Measurements from ENCODE around the gene RINL. TPM values are rescaled to one million over a fixed set of nuclear protein-coding genes. Genes with fewer than 3 reads are reported as not detected.

RINL gene, protein sequence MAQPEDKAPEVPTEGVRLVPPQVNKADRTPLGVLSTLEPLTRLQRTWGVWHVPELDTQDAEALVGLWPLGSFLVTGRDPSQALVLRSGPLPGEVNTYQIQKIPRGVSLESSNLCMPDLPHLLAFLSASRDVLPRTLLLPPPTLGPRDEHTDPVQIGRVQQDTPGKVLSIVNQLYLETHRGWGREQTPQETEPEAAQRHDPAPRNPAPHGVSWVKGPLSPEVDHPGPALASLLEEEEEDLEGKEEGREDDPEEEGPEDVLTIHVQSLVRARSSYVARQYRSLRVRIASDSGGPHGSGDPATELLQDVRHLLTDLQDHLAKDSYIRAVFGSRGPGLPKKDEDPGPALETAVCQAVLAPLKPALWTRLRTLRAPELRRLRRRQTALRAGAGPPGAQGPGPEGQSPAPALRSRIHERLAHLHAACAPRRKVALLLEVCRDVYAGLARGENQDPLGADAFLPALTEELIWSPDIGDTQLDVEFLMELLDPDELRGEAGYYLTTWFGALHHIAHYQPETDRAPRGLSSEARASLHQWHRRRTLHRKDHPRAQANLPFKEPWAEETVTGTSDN
- total RNA-seq (2014; rRNA removed; shearing (Covaris generic)): 2.8 and 2.9 TPM in 2 replicates

DNA sequence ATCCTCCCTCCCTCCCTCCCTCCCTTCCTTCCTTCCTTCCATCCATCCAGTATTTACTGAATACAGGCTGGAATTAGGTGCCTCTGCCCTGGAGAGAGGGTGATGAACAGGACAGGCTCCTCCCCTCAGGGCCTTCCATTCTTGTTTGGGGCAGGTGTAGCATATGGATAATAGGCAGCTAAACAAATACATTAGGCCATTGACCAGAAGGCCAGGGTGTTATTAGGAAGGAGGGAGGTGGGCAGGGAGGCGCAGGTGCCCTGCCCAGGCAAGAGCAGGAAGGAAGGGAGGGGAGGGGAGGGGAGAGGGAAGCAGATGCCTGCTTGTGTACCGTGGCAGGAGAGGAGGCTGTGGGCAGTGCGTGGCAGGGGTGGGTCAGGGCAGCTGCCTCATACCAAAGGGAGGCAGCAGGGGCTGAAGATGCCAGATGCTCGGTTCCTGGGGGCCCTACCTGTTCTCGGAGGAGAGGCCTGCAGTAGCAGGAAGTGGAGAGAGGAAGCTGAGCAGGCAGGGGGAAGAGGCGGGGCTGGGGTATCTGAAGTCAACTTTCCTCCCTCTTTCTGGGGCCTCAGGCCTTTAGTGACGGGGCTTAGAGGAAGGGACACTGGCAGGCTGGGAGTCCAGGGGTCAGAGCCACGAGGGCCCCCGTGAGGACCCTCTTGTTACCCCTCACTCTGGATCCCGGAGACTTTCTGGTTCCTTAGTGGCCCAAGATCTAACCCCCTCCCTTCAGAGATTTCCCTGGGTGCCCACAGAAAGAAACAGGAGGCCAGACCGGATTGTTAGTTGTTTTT lies at the start of gene RINL:
Gene RINL, minus strand, starts transcription at position 495 of the 794 bp plus-strand sequence. CDS start 1,533 bp downstream, outside the sequence.
- DNase-seq (ENCODE audit: low read depth): no peak

DNA sequence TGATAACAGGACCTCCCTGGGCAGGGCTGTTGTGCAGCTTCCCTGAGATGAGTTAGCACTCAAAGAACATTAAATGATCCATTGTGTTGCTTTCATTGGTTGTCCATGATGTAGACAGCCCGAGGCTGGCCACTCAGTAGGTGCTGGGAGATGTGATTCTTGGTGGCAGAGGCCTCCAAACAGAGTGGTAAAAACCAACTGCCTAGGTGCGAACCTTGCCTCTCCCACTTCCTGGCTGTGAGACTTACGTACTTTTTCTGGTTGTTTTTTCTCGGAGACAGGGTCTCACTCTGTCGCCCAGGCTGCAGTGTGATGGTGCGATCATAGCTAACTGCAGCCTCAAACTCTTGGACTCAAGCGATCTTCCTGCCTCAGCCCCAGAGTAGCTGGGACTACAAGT lies 46.3 kb upstream of the RINL start:
- DNase-seq (ENCODE audit: low read depth): no peak

DNA sequence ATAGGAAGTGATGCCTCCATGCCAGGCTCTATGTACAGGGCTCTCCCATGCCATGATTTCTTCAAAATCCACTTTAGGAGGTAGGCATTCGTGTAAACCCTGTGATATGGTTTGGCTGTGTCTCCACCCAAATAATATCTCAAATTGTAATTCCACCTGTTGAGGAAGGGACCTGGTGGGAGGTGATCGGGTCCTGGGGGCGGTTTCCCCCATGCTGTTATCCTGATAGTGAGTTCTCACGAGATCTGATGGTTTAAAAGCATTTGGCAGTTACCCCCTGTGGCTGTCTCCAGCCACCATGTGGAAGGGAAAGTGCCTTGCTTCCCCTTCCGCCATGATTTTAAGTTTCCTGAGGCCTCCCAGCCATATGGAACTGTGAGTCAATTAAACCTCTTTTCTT lies 44.4 kb upstream of the RINL start:
- no peak for DNase-seq (ENCODE audit: low read depth)

DNA sequence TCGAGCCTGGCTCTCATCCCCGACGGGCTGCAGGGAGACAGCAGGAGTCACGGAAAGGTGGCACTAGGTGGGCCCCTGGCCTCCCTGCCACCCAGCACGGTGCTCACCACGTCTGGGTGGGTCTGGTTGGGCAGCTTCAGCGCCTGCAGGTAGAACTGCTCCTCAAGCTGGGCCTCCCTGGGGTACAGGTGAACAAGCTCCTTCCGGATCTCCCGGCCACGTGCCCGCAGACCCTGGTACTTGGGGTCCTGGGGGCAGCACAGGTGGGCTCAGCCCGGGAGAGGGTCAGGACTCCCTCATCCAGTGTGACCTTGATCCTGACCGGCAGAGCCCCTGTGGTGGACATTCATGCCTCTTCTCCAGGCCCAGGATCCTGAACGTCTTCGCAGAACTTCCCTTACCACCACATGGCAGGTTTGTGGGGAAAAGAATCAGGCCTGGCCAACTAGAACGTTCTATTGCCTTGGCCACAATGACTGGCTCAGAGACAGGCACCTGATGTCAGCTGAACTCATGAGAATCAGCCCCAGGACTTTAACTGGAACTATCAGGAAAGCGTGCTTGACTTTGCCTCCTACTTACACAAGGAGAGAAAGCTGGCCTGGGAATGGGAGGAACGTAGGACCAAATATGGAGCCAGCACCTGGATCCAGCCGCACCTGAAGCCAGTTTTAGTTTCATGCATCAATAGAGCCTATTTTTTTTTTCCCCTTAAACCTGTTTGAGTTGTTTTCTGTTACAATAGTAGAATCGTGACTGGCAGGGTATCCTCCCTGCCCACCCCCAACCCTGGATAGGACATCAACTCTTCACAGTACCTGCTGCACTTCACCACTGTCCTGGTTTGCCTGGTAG lies 43.6 kb upstream of the RINL start:
- DNase-seq (ENCODE audit: low read depth): no peak

DNA sequence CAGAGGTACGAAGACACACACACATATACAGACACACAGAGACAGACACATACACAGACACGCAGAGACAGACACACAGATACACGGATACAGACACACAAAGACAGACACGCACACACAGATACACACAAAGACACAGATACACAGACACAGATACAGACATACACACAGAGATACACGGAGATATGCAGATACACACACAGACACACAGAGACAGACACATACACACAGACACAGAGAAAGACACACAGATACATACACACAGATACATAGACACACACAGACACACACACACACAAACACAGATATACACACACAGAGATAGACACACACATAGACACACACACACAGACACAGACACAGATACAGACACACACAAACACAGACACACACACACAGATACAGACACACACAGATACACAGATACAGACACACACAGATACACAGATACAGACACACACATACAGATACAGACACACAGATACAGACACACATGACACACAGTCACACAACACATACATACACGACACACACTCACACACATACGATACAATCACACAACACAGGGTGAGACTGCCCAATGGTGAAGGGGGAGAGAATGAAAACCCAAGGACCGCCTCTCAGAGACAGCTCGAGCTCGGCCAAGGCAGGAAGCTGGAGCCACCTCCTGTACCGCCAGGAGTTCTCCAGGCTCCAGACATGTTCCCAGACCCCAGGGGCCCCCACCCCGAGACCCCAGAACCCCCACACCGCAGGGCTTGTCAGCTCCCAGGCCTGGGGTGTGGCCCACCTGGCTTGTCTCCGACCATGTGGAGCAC lies 42.7 kb upstream of the RINL start:
- no peak for DNase-seq (ENCODE audit: low read depth)

DNA sequence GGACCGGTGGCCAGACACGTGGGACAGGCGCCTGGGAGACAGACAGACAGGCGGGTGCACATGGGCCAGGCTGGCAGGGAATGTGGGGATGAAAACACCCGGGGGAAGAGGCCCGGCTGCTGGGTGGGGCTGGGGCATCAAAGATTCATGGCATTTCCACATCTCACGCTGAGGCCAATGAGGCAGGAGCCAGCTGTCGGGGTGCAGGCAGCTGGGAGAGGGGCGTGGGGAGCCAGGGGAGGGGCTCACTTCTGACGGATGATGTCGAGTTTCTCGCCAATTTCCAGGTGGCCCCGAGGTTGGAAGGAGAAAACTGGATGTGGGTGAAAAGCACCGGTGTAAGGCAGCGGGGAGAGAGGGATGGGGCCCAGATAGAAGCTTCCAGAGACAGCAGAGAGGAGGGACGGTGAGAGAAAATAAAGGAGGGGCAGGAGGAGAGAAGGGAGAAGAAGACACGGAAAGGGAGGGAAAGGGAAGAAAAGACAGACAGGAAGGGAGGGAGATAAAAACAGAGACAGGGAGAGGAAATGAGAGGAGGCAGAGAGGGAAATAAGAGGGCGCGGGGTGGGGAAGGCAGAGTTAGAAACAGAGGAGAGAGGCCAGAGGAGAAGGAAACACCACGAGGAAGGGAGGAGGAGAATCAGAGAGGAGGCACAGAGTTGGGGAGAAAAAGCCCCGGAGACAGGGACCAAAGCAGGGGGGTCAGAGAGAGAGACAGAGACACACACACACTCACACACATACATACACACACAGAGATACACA lies 41.9 kb upstream of the RINL start:
- DNase-seq (ENCODE audit: low read depth): no peak

DNA sequence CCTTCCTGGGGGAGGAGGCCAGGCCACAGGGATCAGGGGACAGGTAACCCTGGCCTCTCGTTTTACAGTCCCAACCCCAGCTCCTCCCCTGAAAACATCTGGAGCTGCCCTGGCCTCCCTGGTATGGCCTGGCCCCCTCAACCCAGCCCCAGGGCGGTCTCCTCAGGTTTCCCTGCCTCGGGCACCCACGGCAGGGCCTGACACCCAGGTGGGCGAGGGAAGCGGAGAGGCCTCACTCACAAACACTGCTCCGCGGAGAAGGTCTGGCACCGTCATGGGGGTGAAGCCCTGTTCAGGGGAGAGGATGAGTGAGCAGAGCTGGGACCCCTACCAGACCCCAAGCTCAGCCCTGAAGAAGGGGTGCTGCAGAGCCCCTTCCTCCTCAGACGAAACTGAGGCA lies 40.5 kb upstream of the RINL start:
- DNase-seq (ENCODE audit: low read depth): no peak

DNA sequence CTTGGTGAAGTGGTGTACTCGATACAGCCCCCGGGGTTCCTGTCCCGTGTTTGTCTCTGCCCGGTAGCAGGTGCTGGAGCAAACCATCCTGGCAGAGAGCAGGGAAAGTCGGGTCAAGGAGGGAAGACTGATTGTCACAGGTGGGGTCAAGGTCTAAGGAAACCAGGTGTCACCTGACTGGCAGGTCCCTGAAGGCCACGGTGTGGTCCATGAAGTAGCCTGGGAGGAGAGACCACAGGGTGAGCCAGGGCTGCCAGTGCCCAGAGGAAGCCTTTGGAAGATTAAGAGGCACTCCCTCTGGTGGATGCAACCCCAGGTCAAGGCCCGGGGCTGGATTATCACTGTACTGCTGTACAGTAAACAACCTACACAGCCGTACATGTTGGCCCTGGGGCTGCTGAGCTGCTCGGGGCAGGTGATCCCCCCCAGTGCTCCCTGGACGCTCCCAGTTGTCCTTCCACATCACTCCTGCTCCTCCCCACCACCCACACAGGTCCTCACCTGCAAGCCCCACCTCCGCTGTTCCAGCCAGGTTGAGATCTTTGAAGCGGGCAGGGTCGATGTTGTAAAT lies 39.9 kb upstream of the RINL start:
- DNase-seq (ENCODE audit: low read depth): no peak

DNA sequence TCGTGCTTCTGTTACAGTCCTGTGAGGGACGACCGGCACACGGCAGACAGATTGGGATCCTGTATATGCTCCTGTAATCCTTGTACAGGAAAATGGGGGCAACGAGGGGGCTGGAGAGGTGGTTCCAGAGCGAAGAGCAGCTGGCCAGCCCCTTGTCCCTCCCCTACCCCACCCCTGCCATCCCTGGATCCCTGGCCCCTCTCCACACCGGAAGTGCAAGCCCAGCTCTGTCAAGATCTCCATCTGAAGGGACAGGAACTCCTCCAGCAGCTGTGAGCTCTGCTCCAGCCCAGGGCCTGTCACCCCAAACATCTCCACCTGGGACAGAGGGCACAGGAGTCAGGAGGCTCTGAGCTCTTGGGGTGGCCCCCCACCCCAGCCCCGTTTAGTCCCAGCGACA lies 39.4 kb upstream of the RINL start:
- no peak for DNase-seq (ENCODE audit: low read depth)

DNA sequence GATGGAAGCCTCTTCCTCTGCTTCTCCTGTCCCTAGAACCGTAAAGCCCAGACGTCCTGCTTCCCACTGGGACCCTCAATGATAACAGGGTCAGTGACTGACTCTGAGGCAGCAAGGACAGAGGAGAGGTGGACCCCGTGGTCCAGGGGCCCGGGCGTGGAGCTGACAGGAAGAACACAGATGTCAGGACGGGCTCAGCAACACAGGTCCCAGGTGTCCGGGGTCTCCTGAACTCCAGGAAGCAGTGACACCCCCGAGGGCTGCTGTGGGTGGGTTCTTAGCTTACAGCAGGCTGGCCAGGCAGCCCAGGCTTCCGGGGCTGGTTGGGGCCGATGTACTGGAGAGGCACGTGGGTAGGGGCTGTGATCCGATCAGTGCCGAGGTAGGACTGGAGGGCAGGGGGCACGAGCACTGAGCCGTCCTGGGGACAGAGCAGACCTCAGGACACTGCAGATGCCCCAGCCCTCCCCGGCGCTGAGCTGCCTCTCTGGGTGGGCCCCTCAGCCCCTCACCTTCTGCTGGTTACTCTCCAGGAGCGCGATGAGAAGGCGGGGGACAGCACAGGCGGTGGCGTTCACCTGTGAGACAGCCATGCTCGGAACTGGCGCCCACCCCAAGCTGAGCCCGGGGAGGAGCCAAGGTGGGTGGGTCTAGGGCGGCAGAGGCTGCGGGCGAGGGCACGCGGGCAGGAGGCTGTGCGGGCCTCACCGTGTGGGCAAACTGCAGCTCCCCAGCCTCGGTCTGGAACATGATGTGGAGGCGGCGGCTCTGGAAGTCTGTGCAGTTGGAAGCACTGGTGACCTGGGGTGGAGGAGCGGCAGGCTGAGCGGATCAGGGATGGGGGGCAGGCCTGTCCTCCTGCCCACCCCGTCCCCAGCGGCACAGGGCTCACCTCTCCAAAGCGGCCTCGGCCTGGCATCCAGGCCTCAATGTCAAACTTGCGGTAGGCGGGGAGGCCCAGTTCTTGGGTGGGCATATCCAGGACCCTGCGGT lies 37.5 kb upstream of the RINL start:
- DNase-seq (ENCODE audit: low read depth): no peak

DNA sequence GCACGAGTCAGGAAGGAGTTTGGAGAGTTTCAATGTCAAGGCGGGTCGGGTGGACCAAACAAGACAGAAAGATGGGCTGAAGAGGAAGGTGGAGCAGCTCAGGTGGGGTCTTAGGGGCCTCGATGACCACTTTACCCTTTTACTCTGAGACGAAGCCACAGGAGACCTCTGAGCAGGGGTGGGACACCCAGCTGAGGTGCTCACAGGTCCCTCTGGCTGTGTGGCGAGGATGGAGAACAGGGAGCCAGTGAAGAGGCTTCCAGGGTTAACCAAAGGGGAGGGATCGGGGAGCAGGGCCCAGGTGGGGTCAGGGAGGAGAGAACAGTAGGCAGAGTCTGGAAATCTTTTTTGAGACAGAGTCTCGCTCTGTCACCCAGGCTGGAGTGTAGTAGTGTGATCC lies 35.9 kb upstream of the RINL start:
- no peak for DNase-seq (ENCODE audit: low read depth)

DNA sequence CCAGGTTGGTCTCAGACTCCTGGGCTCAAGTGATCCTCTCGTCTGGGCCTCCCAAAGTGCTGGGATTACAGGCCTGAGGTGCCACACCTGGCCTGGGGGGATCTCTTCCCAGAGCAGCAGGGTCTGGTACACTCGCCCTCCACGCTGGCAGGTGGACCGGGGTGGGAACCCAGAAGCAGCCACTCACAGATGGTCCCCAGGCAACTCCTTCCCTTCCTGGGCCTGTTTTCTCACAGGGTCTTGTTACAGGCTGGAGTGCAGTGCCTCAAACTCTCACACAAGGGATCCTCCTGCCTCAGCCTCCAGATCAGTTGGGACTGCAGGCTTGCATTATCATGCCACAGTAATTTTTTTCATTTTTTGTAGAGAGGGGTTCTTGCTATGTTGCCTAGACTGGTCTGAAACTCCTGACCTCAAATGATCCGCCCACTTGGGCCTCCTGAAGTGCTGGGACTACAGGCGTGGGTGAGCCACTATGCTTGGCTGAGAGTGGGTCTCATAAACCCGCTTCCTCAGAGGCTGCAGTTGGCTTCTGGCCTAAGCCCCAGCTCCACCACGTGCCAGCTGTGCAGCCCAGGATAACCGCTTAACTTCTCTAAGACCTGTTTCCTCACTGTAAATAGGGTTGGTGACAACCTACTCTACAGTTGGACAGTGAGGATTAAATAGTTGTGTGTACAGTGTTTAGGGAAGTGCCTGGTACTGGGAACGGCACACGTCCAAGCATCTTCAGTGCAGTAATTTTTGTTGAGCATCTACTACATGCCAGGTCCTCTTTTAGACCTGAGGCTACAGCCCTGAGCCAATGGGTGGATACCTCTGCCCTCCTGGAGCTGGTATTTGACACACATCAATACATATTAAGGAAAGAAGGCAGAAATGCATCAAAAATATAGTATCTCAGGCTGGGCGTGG lies 34.8 kb upstream of the RINL start:
- DNase-seq (ENCODE audit: low read depth): no peak

DNA sequence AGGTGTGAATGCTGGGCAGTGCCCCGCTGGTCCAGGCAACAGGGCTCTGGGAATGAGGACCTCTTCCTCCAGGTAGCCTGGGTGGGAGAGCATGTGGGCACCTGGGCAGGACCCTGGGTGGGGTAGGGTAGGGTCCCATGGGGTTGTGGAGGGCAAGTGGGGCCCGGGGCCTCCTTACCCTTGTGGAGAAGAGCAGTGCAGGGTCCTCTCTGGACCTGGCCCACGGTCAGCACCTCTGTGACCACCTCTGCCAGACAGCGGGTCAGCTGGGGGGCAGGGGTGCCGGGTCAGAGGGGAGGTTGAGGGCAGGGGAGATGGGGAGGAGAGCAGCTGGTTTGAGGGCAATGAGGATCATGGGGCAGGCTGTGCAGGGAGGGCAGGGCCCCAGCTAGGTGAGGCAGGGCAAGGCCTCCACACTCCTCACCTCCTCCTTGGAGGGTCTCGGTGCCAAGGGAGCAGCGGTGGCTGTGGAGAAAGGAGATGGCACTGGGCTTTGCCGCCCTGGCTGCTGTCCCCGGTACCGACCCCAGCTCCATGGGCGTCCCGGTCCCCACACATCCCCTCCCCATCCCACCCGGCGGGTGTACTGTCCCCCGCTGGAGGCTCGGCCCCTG lies 33.4 kb upstream of the RINL start:
- DNase-seq (ENCODE audit: low read depth): no peak

DNA sequence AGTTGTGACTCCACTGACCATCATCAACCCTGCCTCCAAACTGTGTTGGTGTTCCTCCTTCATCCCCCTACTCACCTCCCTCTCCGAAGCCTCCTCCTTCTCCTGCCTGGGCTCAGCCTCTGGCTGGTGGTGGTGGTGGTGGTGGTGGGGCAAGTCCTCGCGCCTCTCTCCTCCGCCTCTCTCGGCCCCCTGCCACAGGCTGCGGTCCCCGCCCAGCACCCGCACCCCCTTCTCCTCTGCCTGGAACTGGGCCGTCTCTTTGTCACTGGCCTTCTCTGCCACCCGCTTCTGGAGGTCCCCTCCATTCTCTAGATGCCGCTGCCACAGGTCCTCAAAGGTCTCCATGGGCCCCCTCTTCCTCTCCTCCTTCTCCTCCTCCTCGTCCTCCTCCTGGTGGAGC lies 32.4 kb upstream of the RINL start:
- DNase-seq (ENCODE audit: low read depth): no peak

DNA sequence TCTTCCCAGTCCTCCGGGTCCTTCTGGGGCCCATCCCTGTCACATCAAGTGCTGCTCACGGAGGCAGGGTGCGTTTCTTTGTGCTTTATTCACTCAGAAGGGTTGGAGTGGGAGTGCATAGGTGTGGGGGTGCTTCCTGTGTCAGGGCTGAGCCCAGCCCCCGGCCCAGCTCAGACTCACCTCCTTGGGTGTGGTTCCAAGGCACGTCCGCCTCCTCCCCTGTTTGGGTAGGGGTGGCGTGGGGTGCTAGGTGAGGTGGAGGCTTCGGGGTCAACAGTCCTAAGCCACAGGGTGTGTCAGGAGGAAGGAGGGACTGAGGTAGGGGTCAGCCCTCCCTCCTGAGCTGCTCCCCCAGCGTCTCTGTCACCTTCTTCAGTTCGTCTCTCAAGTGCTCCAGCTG lies 30.8 kb upstream of the RINL start:
- DNase-seq (ENCODE audit: low read depth): no peak

DNA sequence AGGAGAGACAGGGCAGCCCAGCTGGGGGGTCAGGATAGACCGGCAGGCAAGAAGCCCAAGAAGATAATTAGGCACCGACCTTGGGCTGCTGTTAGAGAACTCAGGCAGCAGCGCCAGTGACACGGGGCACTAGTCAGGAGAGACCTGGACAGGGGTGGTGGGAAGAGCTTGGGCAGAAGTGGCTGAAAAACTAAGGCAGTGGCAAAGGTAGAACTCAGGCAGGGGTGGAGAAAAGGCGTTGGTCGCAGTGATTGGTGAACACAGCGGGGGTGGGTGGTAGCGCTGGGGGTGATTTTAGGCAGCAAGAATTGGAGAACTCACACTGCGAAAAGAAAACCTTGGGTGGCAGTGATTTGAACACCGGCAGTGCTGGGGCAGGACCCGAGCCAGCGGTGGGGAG lies 29.6 kb upstream of the RINL start:
- no peak for DNase-seq (ENCODE audit: low read depth)

DNA sequence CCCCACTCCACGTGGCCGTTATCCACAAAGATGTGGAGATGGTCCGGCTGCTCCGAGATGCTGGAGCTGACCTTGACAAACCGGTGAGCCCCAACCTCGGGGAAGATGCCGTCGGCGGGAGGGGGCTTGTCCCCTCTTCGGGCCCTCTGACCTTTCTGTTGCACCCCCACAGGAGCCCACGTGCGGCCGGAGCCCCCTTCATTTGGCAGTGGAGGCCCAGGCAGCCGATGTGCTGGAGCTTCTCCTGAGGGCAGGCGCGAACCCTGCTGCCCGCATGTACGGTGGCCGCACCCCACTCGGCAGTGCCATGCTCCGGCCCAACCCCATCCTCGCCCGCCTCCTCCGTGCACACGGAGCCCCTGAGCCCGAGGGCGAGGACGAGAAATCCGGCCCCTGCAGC lies 29.2 kb upstream of the RINL start:
- no peak for DNase-seq (ENCODE audit: low read depth)

Data from Daoy (cell line).